NCI-H1105 treated with DMSO at 0.1 percent for 48 hours (cell line): ENCODE data around the gene ST8SIA3.
"Not testable (repeated sequence)": the region's sequence is repeated elsewhere in the genome, so short reads cannot be mapped to it uniquely, and the experiment has no call there.

Experiments used
- DNase-seq: peaks from one replicate; lab custom pipeline; 2025; lab: John Stamatoyannopoulos, UW

The ST8SIA3 gene

GRCh38 chr18:57366528-57367081 is 14.2 kb downstream of the ST8SIA3 start:
- no peak for DNase-seq

GRCh38 chr18:57372444-57372843 is 20.1 kb downstream of the ST8SIA3 start:
- no peak for DNase-seq

GRCh38 chr18:57373017-57373416 is 20.7 kb downstream of the ST8SIA3 start:
- DNase-seq = no peak

- DNase-seq = no peak
Measured at GRCh38 chr18:57376503-57376902, 24.1 kb downstream of the ST8SIA3 start.

- DNase-seq = no peak
Measured at GRCh38 chr18:57389271-57389670, 36.9 kb downstream of the ST8SIA3 start.

GRCh38 chr18:57390044-57390443 is 37.7 kb downstream of the ST8SIA3 start:
- no peak for DNase-seq

- not testable (repeated sequence) for DNase-seq
Measured at GRCh38 chr18:57394749-57395148, 42.4 kb downstream of the ST8SIA3 start.

- DNase-seq = not testable (repeated sequence)
Measured at GRCh38 chr18:57396831-57397230, 44.5 kb downstream of the ST8SIA3 start.

GRCh38 chr18:57397440-57398132 is 45.2 kb downstream of the ST8SIA3 start:
- DNase-seq = no peak

GRCh38 chr18:57404345-57404744 is 52.0 kb downstream of the ST8SIA3 start:
- DNase-seq = no peak

GRCh38 chr18:57409650-57410049 is 57.3 kb downstream of the ST8SIA3 start:
- DNase-seq = no peak

GRCh38 chr18:57410749-57411148 is 58.4 kb downstream of the ST8SIA3 start:
- no peak for DNase-seq

- no peak for DNase-seq
Measured at GRCh38 chr18:57416542-57416941, 64.2 kb downstream of the ST8SIA3 start.
